ENCODE measurements around the gene CACNA1A.
"Not testable (repeated sequence)": the region's sequence is repeated elsewhere in the genome, so short reads cannot be mapped to it uniquely, and the experiment has no call there.

Gene CACNA1A

DNA sequence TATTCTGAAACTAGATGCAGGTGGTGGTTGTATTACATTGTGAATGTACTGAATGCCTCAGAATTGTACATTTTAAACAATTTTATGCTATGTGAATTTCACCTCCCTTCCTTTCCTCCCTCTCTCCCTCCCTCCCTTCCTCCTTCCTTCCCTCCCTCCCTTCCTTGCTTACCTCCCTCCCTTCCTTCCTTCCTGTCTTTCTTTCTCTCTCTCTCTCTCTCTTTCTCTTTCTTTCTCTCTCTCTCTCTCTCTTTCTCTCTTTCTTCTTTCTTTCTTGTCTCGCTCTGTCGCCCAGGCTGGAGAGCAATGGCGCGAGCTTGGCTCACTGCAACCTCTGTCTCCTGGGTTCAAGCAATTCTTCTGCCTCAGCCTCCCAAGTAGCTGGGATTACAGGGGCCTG, 318.9 kb downstream of the CACNA1A start:
- TF ChIP-seq CTCF (conservative IDR thresholded peaks at IDR 0.05; ENCODE audit: low read length) = no peak
- DNase-seq (ENCODE audit: low read depth) = no peak
- H3K4me3 ChIP-seq (ENCODE audit: low read length) = no peak overlapping the region

DNA sequence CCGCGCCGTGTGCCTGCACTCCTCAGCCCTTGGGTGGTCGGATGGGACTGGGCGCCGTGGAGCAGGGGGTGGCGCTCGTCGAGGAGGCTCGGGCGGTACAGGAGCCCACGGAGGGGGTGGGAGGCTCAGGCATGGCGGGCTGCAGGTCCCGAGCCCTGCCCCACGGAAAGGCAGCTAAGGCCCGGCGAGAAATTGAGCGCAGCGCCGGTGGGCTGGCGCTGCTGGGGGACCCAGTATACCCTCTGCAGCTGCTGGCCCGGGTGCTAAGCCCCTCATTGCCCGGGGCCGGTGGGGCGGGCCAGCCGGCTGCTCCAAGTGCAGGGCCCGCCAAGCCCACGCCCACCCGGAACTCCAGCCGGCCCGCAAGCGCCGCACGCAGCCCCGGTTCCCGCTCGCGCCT, 319.6 kb downstream of the CACNA1A start:
- DNase-seq (ENCODE audit: low read depth); H3K4me3 ChIP-seq (ENCODE audit: low read length): not testable (repeated sequence)

- DNase-seq (ENCODE audit: low read depth); H3K4me3 ChIP-seq (ENCODE audit: low read length): not testable (repeated sequence)
These were observed 320.3 kb downstream of the CACNA1A start for GRCh38 chr19:13185763-13186657.

GRCh38 chr19:13184926-13185325, 321.4 kb downstream of the CACNA1A start:
- H3K4me3 ChIP-seq (ENCODE audit: low read length); DNase-seq (ENCODE audit: low read depth): not testable (repeated sequence)

- DNase-seq (ENCODE audit: low read depth) = peak; percentile 76
- H3K4me3 ChIP-seq (ENCODE audit: low read length) = no peak overlapping the region
- no peak for TF ChIP-seq CTCF (conservative IDR thresholded peaks at IDR 0.05; ENCODE audit: low read length)
These were observed 324.4 kb downstream of the CACNA1A start for GRCh38 chr19:13181747-13182388.

GRCh38 chr19:13178291-13178690, 328.0 kb downstream of the CACNA1A start:
- not testable (repeated sequence) for DNase-seq (ENCODE audit: low read depth); H3K4me3 ChIP-seq (ENCODE audit: low read length)

DNA sequence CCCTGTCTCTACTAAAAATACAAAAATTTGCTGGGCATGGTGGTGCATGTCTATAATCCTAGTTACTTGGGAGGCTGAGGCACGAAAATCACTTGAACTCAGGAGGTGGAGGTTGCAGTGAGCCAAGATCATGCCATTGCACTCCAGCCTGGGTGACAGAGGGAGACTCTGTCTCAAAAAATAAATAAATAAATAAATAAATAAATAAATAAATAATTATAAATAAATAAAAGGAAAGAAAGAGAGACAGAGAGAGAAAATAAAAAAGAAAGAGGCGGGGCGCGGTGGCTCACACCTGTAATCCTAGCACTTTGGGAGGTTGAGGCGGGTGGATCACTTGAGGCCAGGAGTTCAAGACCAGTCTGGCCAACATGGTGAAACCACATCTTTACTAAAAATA, 328.7 kb downstream of the CACNA1A start:
- H3K4me3 ChIP-seq (ENCODE audit: low read length); DNase-seq (ENCODE audit: low read depth): not testable (repeated sequence)

DNA sequence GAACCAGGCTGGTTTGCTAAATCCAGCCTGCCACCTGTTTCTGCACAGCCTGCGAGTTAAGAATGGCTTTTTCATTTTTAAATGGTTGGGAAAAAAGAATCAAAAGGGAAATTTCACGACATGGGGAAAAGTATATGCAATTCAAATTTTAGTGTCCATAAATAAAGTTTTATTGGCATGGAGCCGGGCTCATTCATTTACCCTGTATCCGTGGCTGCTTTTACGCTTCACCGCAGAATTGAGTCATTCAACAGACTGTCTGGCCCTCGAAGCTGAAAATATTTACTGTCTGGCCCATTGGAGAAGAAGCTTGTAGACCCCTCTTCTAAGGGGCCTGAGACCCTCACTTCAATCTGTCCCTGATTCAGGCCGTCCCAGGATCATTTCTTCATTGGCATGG, 329.9 kb downstream of the CACNA1A start:
- no peak overlapping the region for H3K4me3 ChIP-seq (ENCODE audit: low read length)
- no peak for DNase-seq (ENCODE audit: low read depth)
- no peak for TF ChIP-seq CTCF (conservative IDR thresholded peaks at IDR 0.05; ENCODE audit: low read length)

GRCh38 chr19:13173139-13173737, 333.0 kb downstream of the CACNA1A start:
- TF ChIP-seq CTCF (conservative IDR thresholded peaks at IDR 0.05; ENCODE audit: low read length) = no peak
- no peak for DNase-seq (ENCODE audit: low read depth)

More at GRCh38 chr19:13173139-13173737, 333.0 kb downstream of the CACNA1A start:
- no peak overlapping the region for H3K4me3 ChIP-seq (ENCODE audit: low read length)

Measured in AG10803 (cell line).